HG03095 (cell line): ENCODE measurements around the gene GLG1.
"Not testable (repeated sequence)": the region's sequence is repeated elsewhere in the genome, so short reads cannot be mapped to it uniquely, and the experiment has no call there.

Experiments used
- ATAC-seq: cut with Tn5 transposase; IDR thresholded peaks from one replicate; pipeline ENCODE4 v1.9.1; 2021; ENCODE audit warnings: moderate library complexity; ENCODE audit not compliant: unreplicated experiment

Gene GLG1

DNA sequence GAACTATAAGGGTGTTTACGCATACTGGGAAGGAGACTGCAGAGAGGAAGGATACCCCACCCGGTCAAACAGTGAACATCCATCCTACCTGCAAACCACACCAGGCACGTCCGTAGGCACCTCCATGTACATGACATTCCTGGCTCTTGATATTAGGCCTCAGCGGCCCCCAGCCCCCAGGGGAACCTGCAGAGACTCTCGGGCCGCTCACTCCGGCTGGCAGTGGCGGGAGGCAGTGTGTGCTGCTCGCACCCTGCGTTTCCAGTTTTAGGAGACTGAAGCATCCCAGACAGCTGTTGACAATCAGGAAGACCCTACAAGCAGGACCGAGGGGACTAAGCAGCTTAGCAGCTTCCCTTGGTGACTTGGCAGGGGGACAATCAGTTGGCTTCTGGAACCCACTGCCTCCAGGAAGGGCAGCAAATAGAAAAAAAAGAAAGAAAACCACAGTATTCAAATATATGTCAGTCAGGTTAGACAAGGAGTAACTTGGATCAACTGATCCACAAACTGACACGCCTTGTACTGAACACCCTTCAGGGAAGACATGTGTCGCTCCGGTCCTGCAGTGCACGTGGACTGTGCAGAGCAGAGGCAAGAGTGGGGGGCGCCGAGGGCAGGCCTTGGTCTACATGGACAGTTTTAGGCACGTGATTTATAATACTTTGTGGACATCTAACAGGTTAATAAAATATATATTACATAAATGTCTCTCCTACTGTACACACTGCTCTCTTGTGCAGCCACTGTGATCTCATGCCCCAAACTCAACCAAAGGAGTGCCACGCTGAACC is 155.8 kb downstream of the GLG1 start:
- ATAC-seq: no peak

DNA sequence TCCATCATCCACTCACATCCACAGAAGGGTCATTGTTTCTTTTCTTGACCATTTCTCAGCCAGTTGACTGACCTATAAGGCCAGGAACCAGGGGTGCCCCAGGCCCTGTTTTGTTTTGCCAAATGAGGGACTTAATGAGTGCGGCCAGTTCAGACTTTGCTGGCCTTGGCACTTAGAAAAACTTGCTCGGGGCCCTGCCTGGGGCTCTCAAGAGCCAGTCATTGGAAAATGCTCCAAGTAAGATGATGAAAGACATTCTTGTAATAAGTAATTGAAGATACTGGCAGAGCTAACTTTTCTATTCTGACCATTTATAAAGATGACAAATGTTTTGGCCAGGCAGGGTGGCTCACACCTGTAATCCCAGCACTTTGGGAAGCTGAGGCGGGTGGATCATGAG is 156.7 kb downstream of the GLG1 start:
- no peak for ATAC-seq

DNA sequence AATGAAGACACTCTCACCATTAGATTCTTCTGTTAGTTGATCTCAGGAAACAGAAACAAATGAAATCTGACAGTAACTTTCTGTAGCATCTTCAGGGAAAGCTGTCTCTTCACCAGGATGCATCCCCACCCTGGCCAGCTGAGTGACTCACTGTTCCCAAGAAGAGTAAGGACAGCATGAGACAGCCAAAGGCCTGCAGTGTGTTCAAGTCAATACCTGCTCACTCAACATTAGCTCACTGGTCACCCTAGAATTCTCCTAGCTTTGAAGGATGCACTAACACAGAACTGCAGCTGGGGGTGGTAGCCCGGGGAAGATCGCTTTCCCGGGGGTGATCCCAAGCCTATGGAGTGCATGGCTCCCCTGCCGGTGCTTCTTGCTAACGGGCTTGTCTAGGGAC is 157.4 kb downstream of the GLG1 start:
- ATAC-seq: no peak

DNA sequence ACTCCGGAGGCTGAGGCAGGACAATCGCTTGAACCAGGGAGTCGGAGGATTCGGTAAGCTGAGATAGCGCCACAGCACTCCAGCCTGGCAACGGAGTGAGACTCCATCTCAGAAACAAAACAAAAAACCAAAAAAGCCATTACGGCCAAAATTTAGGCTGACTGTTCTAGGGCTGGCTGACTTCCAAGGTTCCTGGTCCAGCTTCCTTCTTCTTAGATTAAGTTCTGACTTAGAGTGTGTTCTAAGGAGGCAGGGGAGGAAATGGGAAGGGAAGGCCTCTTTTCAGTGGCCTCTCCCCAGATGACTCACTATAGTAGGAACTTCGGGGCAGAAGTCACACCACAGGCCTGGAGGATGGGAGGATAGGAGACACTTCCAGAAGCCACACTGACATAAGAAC is 157.9 kb downstream of the GLG1 start:
- ATAC-seq: no peak

DNA sequence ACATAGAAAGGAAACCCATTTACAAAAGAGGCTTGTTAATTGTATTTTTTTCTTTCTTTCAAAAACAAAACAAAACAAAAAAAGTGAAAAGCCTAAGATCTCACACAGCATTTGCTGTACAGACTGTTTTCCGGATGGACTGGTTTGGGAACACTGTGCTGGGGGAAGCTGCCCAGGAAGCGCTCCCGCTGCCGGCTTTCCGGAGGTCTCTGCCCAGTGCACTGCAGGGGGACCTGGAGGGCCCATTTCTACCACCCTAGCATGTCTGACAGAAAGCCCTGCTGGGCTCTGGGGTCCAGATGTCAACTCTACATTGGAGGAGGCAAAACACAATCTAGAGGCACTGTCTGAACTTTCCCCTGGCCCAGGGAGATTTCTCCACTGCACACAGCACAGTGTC is 159.3 kb downstream of the GLG1 start:
- no peak for ATAC-seq

DNA sequence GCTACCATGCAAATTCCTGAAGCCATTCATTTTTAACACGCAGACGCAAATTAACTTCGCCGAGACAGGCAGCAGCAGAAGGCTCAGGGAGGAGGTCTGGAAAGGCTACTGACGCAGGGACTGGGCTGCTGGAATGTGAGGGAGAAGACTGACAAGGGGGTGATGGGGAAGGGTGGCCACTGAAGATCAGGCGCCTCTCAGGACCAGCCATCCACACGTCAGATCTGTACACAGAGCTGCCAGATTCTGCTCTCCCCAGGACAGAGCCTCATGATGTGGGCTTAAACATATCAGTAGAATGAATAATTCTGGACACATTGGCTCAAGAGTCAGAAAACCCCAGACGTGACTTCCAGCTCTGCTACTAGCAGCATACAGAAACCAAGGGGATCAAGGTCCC is 160.0 kb downstream of the GLG1 start:
- ATAC-seq: no peak

DNA sequence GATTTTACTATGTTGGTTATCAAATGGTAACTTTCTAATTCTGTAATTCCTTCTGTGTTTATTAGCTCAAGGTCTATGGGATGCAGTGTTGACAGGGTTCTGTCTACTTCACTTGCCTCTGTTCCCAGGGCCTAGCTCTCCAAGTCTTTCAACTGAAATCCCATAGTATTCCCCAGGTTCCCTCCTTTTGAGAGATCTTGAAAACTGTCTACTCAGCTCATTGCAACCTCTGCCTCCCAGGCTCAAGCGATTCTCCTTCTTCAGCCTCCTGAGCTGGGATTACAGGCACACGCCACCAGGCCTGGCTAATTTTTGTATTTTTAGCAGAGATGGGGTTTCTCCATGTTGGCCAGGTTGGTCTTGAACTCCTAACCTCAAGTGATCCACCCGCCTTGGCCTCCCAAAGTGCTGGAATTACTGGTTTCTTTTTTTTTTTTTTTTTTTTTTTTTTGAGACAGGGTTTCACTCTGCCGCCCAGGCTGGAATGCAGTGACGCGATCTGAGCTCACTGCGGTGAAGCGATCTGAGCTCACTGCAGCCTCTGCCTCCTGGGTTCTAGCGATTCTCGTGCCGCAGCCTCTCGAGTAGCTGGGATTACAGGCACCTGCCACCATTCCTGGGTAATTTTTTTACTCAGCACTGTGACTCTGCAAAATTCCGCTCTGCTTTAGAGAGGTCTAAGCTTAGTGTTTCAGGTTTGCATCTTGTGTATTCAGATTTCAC is 163.1 kb downstream of the GLG1 start:
- not testable (repeated sequence) for ATAC-seq

DNA sequence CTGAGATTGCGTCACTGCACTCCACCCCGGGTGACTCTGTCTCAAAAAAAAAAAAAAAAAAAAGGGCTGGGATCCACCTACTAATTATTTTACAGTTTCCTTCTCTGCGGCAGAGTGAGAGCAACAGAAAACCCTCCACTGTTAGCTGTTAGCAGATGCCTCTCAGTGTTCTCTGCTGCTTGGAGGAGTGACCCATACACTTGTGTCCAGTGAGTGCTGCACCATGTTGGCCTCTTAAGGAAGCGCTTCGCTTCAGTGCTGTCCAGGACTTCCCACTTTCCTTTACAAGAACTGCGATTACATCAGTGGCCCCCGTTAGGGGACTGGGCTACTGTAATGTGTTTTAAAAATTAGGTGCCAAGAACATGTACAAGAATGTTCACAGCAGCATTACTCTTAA is 167.2 kb downstream of the GLG1 start:
- no peak for ATAC-seq

DNA sequence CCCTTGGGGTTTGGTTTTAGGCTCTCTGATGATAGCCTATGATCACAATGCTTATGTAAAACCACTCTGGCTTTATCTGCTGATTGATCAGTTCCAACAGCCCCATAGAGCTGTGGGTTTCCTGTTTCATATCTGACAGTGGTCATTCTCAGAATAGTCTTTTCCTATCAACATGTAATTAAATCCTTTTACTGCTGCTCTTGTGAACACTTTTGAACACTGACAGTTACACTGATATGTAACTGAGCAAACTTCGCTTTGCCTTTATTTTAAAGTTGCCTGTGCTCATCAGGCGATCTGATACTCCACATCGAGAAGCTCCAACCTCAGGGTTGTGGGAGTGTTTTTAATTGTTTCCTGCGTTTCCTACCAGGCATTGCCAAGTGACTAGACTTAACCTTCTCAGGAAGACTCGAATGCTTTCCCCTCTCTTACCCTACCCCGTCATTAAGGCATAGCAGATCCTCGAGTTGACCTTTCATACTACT is 168.4 kb downstream of the GLG1 start:
- ATAC-seq: no peak

DNA sequence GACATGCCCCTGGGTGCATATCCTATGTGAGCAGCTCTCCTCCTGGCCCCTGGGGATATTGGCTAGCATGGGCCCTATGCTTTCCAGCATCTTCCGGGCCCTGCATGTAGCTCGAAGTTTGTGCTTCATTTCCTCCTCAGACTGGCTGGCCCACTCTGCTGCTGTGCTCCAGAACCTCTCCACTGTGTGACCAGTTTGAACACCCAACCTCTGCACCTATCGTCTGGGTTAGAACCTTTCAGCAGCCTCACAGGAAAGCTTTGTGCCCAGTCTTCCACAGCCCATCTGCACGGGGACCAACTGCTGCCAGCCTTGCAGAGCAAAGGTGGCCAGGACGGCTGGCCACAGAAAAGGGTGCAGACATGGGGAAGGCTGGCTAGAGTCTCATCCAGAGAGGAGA is 175.4 kb downstream of the GLG1 start:
- no peak for ATAC-seq

DNA sequence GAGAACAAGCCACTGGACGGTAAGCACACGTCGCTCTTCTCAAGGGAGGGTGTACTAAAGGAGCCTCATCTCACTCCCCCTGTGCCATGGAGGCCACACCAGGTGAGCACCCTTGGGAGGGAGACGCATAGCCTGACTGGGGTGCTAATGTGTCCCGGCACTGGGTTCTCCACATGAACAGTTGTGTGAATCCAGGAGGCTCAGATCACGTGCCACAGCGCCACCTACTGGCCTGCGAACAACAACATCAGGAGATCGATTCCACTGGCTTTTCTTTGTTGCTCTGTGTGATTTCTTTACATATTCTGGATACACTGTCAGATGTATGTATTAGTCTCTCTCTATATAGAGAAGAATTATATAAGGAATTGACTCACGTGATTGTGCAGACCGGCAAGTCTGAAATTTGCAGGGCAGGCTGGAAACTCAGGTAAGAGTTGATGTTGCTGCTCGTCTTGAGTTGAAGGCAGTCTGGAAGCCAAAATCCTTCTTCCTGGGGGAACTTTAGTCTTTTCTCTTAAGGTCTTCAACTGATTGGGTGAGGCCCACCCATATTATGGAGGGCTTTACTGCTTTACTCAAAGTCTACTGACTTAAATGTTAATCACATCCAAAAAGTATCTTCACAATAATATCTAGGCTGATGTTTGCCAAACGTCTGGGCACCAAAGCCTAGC is 176.7 kb downstream of the GLG1 start:
- peak; percentile 60 for ATAC-seq

DNA sequence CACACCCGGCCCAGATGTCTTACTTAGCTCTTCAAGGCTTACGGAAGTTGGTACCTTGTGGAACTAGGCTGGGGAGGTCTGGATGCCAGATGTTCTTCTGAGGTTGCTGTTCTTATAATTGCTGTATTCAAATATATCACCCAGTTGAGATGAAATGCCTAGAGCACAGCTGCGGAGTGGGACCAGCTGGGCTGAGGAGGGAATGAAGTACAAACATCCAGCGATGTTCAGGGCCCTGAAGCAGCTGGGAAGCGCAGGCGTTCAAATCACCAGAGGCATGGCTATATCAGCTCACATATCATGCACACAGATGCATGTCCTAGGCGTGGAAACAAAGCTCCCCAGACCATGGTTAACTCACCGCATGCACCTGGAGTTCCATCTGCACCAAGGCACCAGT is 178.4 kb downstream of the GLG1 start:
- ATAC-seq: not testable (repeated sequence)

DNA sequence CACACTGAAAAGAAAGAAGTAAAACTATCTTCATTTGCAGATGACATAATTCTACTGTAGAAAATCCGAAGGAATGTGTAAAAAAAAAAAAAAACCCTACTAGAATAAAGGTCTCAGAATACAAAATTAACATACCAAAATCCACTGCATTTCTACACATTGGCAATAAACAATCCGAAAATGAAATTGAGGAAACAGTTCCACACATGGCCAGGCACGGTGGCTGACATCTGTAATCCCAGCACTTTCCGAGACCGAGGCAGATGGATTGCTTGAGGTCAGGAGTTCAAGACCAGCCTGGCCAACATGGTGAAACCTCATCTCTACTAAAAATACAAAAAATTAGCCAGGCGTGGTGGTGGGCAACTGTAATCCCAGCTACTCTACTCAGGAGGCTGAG is 181.2 kb downstream of the GLG1 start:
- not testable (repeated sequence) for ATAC-seq

DNA sequence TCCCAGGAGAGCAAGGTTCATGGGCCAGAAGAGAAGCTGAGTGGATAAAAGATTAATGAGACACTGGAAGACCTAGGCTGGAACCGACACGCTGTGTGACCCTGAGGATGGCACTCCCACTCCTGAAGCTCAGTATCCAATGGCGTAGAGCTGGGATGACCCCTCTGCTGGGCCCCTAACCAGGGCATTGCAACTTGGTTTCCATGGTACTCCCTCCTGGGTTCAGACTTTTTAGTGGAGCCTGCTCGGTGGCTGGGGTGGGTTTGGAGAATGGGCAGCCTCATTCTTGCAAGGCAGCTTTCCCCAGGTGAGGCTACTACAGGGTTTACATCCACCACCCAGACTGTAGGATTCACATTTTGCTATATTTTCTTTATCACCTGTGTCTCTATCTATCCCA is 183.2 kb downstream of the GLG1 start:
- ATAC-seq: not testable (repeated sequence)

DNA sequence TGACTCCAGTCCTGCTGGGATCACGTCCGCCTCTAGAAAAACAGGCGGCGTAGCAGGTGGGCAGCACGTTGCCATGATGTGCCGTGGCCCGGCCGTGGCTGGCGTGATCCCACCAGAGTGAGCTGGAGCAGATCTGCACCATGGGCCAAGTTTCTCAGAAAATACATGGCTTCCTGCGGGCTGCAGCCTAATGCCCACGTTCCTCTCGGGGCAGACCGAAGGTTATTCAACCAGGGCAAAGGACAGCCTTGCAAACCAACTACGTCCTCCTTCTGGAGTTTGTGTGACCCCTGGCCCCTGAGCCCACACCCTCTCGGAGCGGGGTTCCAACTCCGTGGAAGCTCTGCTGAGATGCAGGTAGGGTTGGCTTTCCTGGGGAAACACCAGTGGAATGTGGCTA is 184.8 kb downstream of the GLG1 start:
- ATAC-seq: not testable (repeated sequence)

DNA sequence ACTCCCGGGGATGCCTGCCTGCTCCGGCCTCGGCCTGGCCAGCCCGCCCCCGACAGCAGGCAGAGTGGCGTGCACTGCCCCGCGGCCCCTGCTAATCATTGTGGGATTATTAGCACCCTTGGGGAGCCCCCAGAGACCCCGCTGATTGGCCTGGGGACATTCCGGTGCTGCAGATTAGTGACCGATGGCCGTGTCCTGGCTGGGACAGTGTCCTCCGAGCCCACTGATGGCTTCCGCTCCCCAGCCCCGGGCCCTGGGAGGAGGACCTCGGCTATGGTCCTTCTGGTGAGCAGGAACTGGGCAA is 185.5 kb downstream of the GLG1 start:
- ATAC-seq: not testable (repeated sequence)

DNA sequence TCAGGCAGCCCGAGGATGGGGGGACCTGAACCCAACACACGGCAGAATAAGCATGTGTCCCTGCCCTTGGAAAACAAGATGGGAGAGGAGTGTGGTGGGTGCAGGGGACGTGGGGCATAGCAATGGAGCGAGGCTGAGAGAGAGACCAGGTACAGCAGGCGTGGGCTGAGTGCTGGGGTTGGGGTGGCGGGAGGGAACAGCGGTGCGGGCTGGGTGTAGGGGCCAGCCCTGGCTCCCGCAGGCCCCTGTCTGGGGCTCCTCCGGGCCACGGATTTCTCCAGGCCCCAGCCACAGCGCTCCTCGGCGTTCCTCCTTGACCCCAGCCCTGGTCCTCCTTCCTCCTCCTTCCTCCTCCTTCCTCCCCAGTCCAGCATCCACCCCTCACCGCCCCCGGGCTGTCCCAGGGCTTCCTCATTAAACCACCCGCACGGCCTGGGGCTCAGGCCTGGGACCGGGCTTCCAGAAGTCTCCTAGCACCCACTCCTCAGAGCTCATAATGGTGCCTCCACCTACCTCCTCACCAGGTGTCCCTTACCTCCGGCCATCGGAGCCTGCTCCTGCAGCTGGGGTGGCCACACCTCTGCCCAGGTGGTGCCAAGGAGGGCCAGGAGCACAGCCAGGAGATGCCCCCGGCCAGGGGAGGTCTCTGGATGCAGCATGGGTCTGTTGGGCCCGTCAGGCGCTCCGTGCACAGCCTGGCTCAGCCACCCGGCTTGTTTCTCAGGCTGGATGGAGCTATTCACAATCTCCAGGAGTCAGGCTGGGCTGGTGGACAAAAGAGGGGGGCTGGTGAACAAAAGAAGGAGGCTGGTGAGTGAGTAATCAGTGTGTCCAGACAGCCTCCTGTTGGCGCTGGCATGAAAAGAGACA is 186.1 kb downstream of the GLG1 start, which contains the start of gene CLEC18B:
Gene CLEC18B (minus strand): TSS at position 867 of the 870 bp plus-strand sequence. CDS start 208 bp downstream, at position 659.
- not testable (repeated sequence) for ATAC-seq

DNA sequence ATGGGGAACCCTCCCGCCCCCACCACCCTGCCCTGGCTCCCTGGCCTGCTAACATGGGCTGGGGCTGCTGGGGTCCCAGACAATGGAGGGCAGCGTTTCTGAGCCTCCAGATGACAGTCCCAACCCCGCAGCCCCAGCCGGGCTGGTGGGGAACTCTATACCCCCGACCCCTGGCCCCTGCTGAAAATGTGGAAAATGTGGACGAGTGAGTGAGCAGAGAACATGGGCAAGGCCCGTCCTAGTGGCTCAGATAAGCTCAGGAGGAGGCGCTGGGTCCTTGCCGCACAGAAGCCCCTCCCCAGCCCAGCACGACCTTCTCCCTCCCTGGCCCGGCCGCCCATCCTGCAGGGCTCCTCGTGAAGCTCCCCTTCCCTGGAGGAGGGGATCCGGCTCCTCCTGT is 187.1 kb downstream of the GLG1 start:
- not testable (repeated sequence) for ATAC-seq

DNA sequence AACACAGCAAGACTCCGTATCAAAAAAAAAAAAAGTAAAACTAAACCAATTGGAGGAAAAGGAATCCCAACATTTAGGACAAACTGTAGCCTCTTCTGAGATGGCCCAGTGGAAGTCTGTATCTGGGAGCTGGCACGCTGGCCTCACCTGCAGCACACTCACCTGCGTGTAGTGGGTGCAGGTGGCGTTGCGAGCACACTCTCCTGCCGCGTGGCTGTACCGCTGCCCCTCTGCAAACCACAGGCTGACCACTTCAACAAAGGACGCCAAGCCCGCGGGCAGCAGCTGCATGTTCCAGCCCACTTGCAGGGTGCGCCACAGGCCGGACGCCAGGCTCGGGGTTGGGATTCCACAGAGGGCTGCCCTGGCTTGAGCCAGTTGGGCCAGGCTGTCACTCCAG is 189.0 kb downstream of the GLG1 start:
- not testable (repeated sequence) for ATAC-seq

DNA sequence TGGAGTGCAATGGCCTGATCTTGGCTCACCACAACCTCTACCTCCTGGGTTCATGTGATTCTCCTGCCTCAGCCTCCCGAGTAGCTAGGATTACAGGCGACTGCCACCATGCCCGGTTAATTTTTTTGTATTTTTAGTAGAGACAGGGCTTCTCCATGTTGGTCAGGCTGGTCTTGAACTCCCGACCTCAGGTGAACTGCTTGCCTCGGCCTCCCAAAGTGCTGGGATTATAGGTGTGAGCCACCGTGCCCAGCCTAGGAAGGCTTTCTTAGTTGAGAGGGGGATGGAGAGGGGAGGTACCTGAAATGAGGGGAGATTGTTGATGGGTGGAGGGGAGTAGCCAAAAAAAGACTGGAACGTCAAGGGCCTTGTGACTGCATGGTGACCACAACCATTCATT is 193.0 kb downstream of the GLG1 start:
- ATAC-seq: not testable (repeated sequence)

DNA sequence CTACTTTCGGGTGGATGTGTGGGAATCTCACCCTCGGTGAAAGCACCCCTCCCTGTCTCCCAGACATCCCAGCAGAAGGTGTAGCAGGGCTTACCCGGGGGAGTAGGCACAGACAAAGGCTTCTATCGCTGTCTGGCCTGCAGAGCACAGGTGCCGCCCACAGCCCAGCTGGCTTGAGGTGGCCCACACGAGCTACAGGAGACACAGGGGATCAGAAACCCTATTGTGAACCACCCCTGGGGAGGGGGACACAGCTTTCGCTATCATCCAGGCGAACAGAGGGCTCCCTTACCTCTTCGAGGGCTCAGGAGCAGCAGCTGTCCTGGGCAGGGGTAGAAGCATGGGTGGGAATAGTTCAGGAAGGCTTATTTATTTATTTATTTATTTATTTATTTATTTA is 193.4 kb downstream of the GLG1 start:
- not testable (repeated sequence) for ATAC-seq
